Neural cell (in vitro differentiated cells): ENCODE data around the gene BORCS5.

ENCODE experiments used
- CTCF ChIP-seq: fragments of 450-650 bp; IDR thresholded peaks from 2 replicates; pipeline ENCODE4 v1.5.1; 2014; ENCODE audit warnings: antibody characterized with exemption, mild to moderate bottlenecking, moderate library complexity; ENCODE audit not compliant: poor library complexity, severe bottlenecking
- EZH2 ChIP-seq: fragments of 200-600, 300-800 bp; shearing (Covaris generic), sonication (generic); IDR thresholded peaks from 2 replicates; pipeline ENCODE4 v1.6.1; 2014; ENCODE audit warnings: antibody characterized with exemption, low read length, borderline replicate concordance, mild to moderate bottlenecking; ENCODE audit not compliant: insufficient read depth, poor library complexity, severe bottlenecking
- MXI1 ChIP-seq: fragments of 450-650 bp; conservative IDR thresholded peaks from 2 replicates; pipeline ENCODE4 v1.6.1; 2014; ENCODE audit warnings: antibody characterized with exemption, mild to moderate bottlenecking; ENCODE audit not compliant: poor library complexity, severe bottlenecking
- POLR2AphosphoS5 ChIP-seq: IDR thresholded peaks from 2 replicates; pipeline ENCODE4 v1.6.1; 2012
- RAD21 ChIP-seq: fragments of 450-650 bp; conservative IDR thresholded peaks from 2 replicates; pipeline ENCODE4 v1.6.1; 2014; ENCODE audit warnings: antibody characterized with exemption, mild to moderate bottlenecking, moderate library complexity
- REST ChIP-seq: IDR thresholded peaks from 2 replicates; pipeline ENCODE4 v1.6.1; 2012; ENCODE audit warnings: borderline replicate concordance
- SMC3 ChIP-seq: fragments of 450-650 bp; conservative IDR thresholded peaks from 2 replicates; pipeline ENCODE4 v1.6.1; 2014; ENCODE audit warnings: antibody characterized with exemption, mild to moderate bottlenecking, moderate library complexity; ENCODE audit not compliant: poor library complexity
- TAF1 ChIP-seq: IDR thresholded peaks from 2 replicates; pipeline ENCODE4 v1.6.1; 2012; ENCODE audit warnings: low read depth

- no peak for TF ChIP-seq CTCF
- no peak for TF ChIP-seq EZH2
- no peak for TF ChIP-seq MXI1
- no peak for TF ChIP-seq REST
- no peak for TF ChIP-seq SMC3
- TF ChIP-seq RAD21: no peak
- no peak for TF ChIP-seq TAF1
- TF ChIP-seq POLR2AphosphoS5: no peak
Measured at GRCh38 chr12:12465522-12465921, 108.6 kb downstream of the BORCS5 start.
